ENCODE data around the gene NTF3. TPM values are rescaled to one million over a fixed set of nuclear protein-coding genes. Genes with fewer than 3 reads are reported as not detected.

Gene NTF3
- total RNA-seq, 2 experiments from 2014 or later: not detected

GRCh38 chr12:5498076-5498475, 66.2 kb downstream of the NTF3 start:
- H3K27ac ChIP-seq (ENCODE audit: low read depth in 1 of 2, low read length in 2 of 2): no peak overlapping the region
- Mint-ChIP-seq H3K36me3 (ENCODE audit: low read depth) (no peaks in the 10 kb centered on the region), H3K27ac (no peak overlapping the region), H3K4me1 (ENCODE audit: low read depth) (no peaks in the 10 kb centered on the region), H3K27me3 (peaks cover 5% of the 10 kb centered on the region), H3K9me3 (no peaks in the 10 kb centered on the region), H3K4me3 (no peak overlapping the region)
- POLR2A ChIA-PET: no interaction called here
- CTCF ChIA-PET: no interaction called here
- intact Hi-C loops (cut with DNase I, micrococcal nuclease): no loop called here
- no peaks in the 10 kb centered on the region for H3K4me1 ChIP-seq (ENCODE audit: insufficient read depth, low read length)
- no peak for TF ChIP-seq CTCF (IDR thresholded peaks at IDR 0.05)
- H3K9me3 ChIP-seq (ENCODE audit: control insufficient read depth in 1 of 2, insufficient read depth in 1 of 2, low read length in 2 of 2): no peaks in the 10 kb centered on the region
- H3K27me3 ChIP-seq (ENCODE audit: control insufficient read depth in 1 of 2, insufficient read depth in 2 of 2, low read length in 2 of 2): no peaks in the 10 kb centered on the region
- no peak for ATAC-seq (ENCODE audit: poor library complexity)
- H3K36me3 ChIP-seq (ENCODE audit: insufficient read depth, low read length): no peaks in the 10 kb centered on the region
- no peak for DNase-seq
- no peak overlapping the region for H3K4me3 ChIP-seq (ENCODE audit: low read length)

GRCh38 chr12:5498806-5499205, 66.9 kb downstream of the NTF3 start:
- H3K27ac ChIP-seq (ENCODE audit: low read depth in 1 of 2, low read length in 2 of 2): no peak overlapping the region
- H3K27me3 Mint-ChIP-seq: peaks cover 10% of the 10 kb centered on the region
- H3K4me3 Mint-ChIP-seq: no peak overlapping the region
- no peaks in the 10 kb centered on the region for H3K36me3 ChIP-seq (ENCODE audit: insufficient read depth, low read length)
- ChIA-PET POLR2A (no interaction called here), CTCF (no interaction called here)
- no peaks in the 10 kb centered on the region for H3K36me3 Mint-ChIP-seq (ENCODE audit: low read depth)
- no peaks in the 10 kb centered on the region for H3K4me1 ChIP-seq (ENCODE audit: insufficient read depth, low read length)
- no peak for TF ChIP-seq CTCF (IDR thresholded peaks at IDR 0.05)
- intact Hi-C loops (cut with DNase I, micrococcal nuclease): no loop called here
- no peaks in the 10 kb centered on the region for H3K9me3 Mint-ChIP-seq
- H3K27me3 ChIP-seq (ENCODE audit: control insufficient read depth in 1 of 2, insufficient read depth in 2 of 2, low read length in 2 of 2): no peaks in the 10 kb centered on the region
- H3K27ac Mint-ChIP-seq: no peak overlapping the region
- no peaks in the 10 kb centered on the region for H3K9me3 ChIP-seq (ENCODE audit: control insufficient read depth in 1 of 2, insufficient read depth in 1 of 2, low read length in 2 of 2)
- no peak overlapping the region for H3K4me3 ChIP-seq (ENCODE audit: low read length)
- DNase-seq (no peak), ATAC-seq (ENCODE audit: poor library complexity) (no peak)
- H3K4me1 Mint-ChIP-seq (ENCODE audit: low read depth): no peaks in the 10 kb centered on the region

- Histone ChIP-seq H3K27me3 (ENCODE audit: control insufficient read depth in 1 of 2, insufficient read depth in 2 of 2, low read length in 2 of 2) (no peaks in the 10 kb centered on the region), H3K4me1 (ENCODE audit: insufficient read depth, low read length) (no peaks in the 10 kb centered on the region), H3K27ac (ENCODE audit: low read depth in 1 of 2, low read length in 2 of 2) (no peak overlapping the region), H3K36me3 (ENCODE audit: insufficient read depth, low read length) (no peaks in the 10 kb centered on the region), H3K4me3 (ENCODE audit: low read length) (no peak overlapping the region), H3K9me3 (ENCODE audit: control insufficient read depth in 1 of 2, insufficient read depth in 1 of 2, low read length in 2 of 2) (no peaks in the 10 kb centered on the region)
- H3K27me3 Mint-ChIP-seq: peaks cover 10% of the 10 kb centered on the region
- POLR2A ChIA-PET: no interaction called here
- DNase-seq: no peak
- intact Hi-C loops (cut with DNase I, micrococcal nuclease): no loop called here
- no peak for ATAC-seq (ENCODE audit: poor library complexity)
- H3K27ac Mint-ChIP-seq: no peak overlapping the region
- no peak for TF ChIP-seq CTCF (IDR thresholded peaks at IDR 0.05)
- no peaks in the 10 kb centered on the region for H3K9me3 Mint-ChIP-seq
- CTCF ChIA-PET: no interaction called here
- no peak overlapping the region for H3K4me3 Mint-ChIP-seq
- H3K36me3 Mint-ChIP-seq (ENCODE audit: low read depth): no peaks in the 10 kb centered on the region
- no peaks in the 10 kb centered on the region for H3K4me1 Mint-ChIP-seq (ENCODE audit: low read depth)
Observed at GRCh38 chr12:5499566-5500330, 67.8 kb downstream of the NTF3 start.
